Ishikawa (cell line): Measurements from ENCODE around the gene C16orf90.

Source experiments
- CEBPB ChIP-seq: IDR thresholded peaks from 2 replicates; pipeline ENCODE4 v1.6.1; 2012
- CREB1 ChIP-seq: IDR thresholded peaks from 2 replicates; pipeline ENCODE4 v1.6.1; 2012; ENCODE audit warnings: low read depth
- EGR1 ChIP-seq: IDR thresholded peaks from 2 replicates; pipeline ENCODE4 v1.6.1; 2012
- EP300 ChIP-seq: IDR thresholded peaks from 2 replicates; pipeline ENCODE4 v1.6.1; 2012; ENCODE audit warnings: borderline replicate concordance
- FOXM1 ChIP-seq: IDR thresholded peaks from 2 replicates; pipeline ENCODE4 v1.6.1; 2012; ENCODE audit warnings: low read depth, borderline replicate concordance
- MAX ChIP-seq: IDR thresholded peaks from 2 replicates; pipeline ENCODE4 v1.6.1; 2012
- NFIC ChIP-seq: IDR thresholded peaks from 2 replicates; pipeline ENCODE4 v1.6.1; 2012
- RAD21 ChIP-seq: IDR thresholded peaks from 2 replicates; pipeline ENCODE4 v1.6.1; 2012; ENCODE audit warnings: low read depth
- REST ChIP-seq: IDR thresholded peaks from 2 replicates; pipeline ENCODE4 v1.6.1; 2012; ENCODE audit warnings: low read depth, mild to moderate bottlenecking
- TAF1 ChIP-seq: IDR thresholded peaks from 2 replicates; pipeline ENCODE4 v1.6.1; 2012; ENCODE audit warnings: low read depth, mild to moderate bottlenecking
- TCF12 ChIP-seq: IDR thresholded peaks from 2 replicates; pipeline ENCODE4 v1.6.1; 2012; ENCODE audit warnings: low read depth
- TEAD4 ChIP-seq: IDR thresholded peaks from 2 replicates; pipeline ENCODE4 v1.6.1; 2012
- USF1 ChIP-seq: IDR thresholded peaks from 2 replicates; pipeline ENCODE4 v1.6.1; 2012
- YY1 ChIP-seq: IDR thresholded peaks from 2 replicates; pipeline ENCODE4 v1.6.1; 2012; ENCODE audit warnings: low read depth
- ZBTB7A ChIP-seq: IDR thresholded peaks from 2 replicates; pipeline ENCODE4 v1.6.1; 2012; ENCODE audit warnings: low read depth

C16orf90 gene

GRCh38 chr16:3515897-3516296, 20.6 kb upstream of the C16orf90 start:
- no peak for TF ChIP-seq MAX
- no peak for TF ChIP-seq REST
- TF ChIP-seq EGR1 = no peak
- TF ChIP-seq NFIC = no peak
- no peak for TF ChIP-seq FOXM1
- TF ChIP-seq CREB1 = no peak
- TF ChIP-seq ZBTB7A = no peak
- TF ChIP-seq YY1 = no peak
- no peak for TF ChIP-seq CEBPB
- TF ChIP-seq TCF12 = no peak
- TF ChIP-seq USF1 = no peak

- TF ChIP-seq ZBTB7A (no peak), TCF12 (no peak), MAX (no peak), TEAD4 (no peak), EP300 (no peak), YY1 (no peak)
Observed at GRCh38 chr16:3514621-3515020, 19.3 kb upstream of the C16orf90 start.

- TF ChIP-seq MAX (no peak), RAD21 (no peak), USF1 (no peak), CREB1 (no peak), ZBTB7A (no peak), NFIC (no peak), CEBPB (no peak), TAF1 (no peak), TEAD4 (no peak), REST (no peak), YY1 (no peak), EP300 (no peak), EGR1 (no peak), FOXM1 (no peak), TCF12 (no peak)
Observed at GRCh38 chr16:3513892-3514583, 18.7 kb upstream of the C16orf90 start.

GRCh38 chr16:3511286-3512180, 16.2 kb upstream of the C16orf90 start:
- no peak for TF ChIP-seq YY1
- no peak for TF ChIP-seq ZBTB7A
- no peak for TF ChIP-seq TAF1
- no peak for TF ChIP-seq EP300
- no peak for TF ChIP-seq MAX
- TF ChIP-seq FOXM1 = no peak
- no peak for TF ChIP-seq NFIC
- no peak for TF ChIP-seq USF1
- TF ChIP-seq CREB1 = no peak
- no peak for TF ChIP-seq CEBPB
- no peak for TF ChIP-seq TCF12
- no peak for TF ChIP-seq EGR1
- no peak for TF ChIP-seq TEAD4
- no peak for TF ChIP-seq RAD21
- TF ChIP-seq REST = no peak
